ENCODE measurements around the gene G0S2.

GRCh38 chr1:209691237-209691636 is 16.0 kb downstream of the G0S2 start:
- no peak for TF ChIP-seq SMC3 (IDR thresholded peaks at IDR 0.05)
- TF ChIP-seq CTCF (IDR thresholded peaks at IDR 0.05) = no peak
- TF ChIP-seq E2F6 (IDR thresholded peaks at IDR 0.05; ENCODE audit: borderline replicate concordance, low read depth) = no peak
- TF ChIP-seq MAX (IDR thresholded peaks at IDR 0.05) = no peak
- no peak for TF ChIP-seq RAD21 (conservative IDR thresholded peaks at IDR 0.05 in 1 of 2, IDR thresholded peaks at IDR 0.05 in 1 of 2)

Data from A549 (cell line).